Type B pancreatic cell (in vitro differentiated cells): ENCODE results near the gene MRPL24. TPM values are rescaled to one million over a fixed set of nuclear protein-coding genes. Genes with fewer than 3 reads are reported as not detected.

Experiments
- DNase-seq: peaks from one replicate; pipeline ENCODE4 v3.0.0; 2021; ENCODE audit warnings: mixed read lengths; ENCODE audit not compliant: unreplicated experiment; ENCODE audit errors: extremely low spot score
- H3K27ac Mint-ChIP-seq: 2 replicates; pipeline ENCODE4 v1.8.0; 2021; ENCODE audit warnings: mild to moderate bottlenecking, mixed read lengths
- H3K27me3 Mint-ChIP-seq: 2 replicates; pipeline ENCODE4 v1.8.0; 2021; ENCODE audit warnings: mixed read lengths
- H3K36me3 Mint-ChIP-seq: 2 replicates; pipeline ENCODE4 v1.8.0; 2021; ENCODE audit warnings: mixed read lengths
- H3K4me1 Mint-ChIP-seq: one replicate; pipeline ENCODE4 v1.8.0; 2021; ENCODE audit warnings: mixed read lengths; ENCODE audit not compliant: unreplicated experiment
- H3K4me3 Mint-ChIP-seq: 2 replicates; pipeline ENCODE4 v1.8.0; 2021; ENCODE audit warnings: mild to moderate bottlenecking, mixed read lengths
- H3K9me3 Mint-ChIP-seq: 2 replicates; pipeline ENCODE4 v1.8.0; 2021; ENCODE audit warnings: mixed read lengths
- CTCF ChIP-seq: fragments of 200-600 bp; sonication (generic); conservative IDR thresholded peaks from 2 replicates; pipeline ENCODE4 v1.5.0; 2021; ENCODE audit warnings: antibody characterized with exemption, mild to moderate bottlenecking
- total RNA-seq: library from RNA; stranded (reverse); gene quantifications from 2 replicates; pipeline ENCODE4 v1.2.1, GENCODE V29; 2021; ENCODE audit warnings: low replicate concordance

The MRPL24 gene
- total RNA-seq, 1 donor from 2014 or later: 58.6 TPM

DNA sequence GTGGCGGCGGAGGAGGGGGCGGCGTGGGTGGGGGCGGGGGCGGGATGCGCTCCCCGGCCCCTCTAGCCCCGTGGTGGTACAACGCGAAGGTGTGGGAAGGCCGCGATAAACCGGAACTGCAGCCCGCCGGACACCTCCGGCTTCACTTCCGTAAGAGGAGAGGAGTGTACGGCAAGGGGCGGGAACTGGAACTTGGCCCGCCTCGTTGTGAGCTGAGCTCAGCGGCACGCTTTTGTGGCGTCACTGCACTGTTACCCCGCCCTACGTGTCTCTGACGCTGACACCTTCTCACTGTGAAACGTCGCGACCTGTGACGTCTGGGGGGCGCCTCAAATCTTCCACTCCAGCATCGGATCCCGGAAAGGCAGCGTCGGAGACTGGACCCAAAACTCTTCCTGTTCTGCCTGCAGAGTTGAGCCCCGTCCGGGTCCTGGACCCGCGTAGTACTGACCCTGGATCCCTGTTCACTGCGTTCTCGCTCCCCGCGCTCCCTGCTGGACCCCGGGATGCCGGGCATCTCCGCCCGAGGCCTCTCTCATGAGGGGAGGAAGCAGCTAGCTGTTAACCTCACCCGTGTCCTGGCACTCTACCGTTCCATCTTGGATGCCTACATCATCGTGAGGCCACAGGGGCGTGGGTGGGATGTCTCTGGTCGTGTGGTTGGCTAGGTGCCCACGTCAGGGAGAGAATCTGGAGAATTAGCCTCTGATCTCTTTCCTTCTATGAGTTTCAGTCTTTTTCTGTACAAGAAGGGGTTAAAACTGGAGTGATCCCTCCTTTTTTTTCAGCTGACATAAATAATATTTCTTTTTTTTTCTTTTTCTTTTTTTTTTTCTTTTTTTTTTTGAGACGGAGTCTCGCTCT, 12.1 kb downstream of the MRPL24 start, which contains the start of gene ISG20L2:
Gene ISG20L2 (minus strand): TSS at position 168 of the 864 bp plus-strand sequence. CDS start 1,114 bp downstream, outside the sequence.
- TF ChIP-seq CTCF: no peak
- peaks cover 6% of the 10 kb centered on the region for H3K36me3 Mint-ChIP-seq
- no peaks in the 10 kb centered on the region for H3K9me3 Mint-ChIP-seq
- H3K4me3 Mint-ChIP-seq: no peak within 1 kb of the TSS
- peaks cover 22% of the 10 kb centered on the region for H3K4me1 Mint-ChIP-seq
- H3K27ac Mint-ChIP-seq: peak within 1 kb of the TSS; percentile 98
- no peaks in the 10 kb centered on the region for H3K27me3 Mint-ChIP-seq
- peak; percentile 89 for DNase-seq

- TF ChIP-seq CTCF: no peak
- Mint-ChIP-seq H3K27ac (peak within 1 kb of the TSS; percentile 98), H3K9me3 (no peaks in the 10 kb centered on the region), H3K4me3 (no peak within 1 kb of the TSS), H3K36me3 (peaks cover 13% of the 10 kb centered on the region), H3K27me3 (no peaks in the 10 kb centered on the region), H3K4me1 (peaks cover 22% of the 10 kb centered on the region)
- peak; percentile 82 for DNase-seq
Observed at GRCh38 chr1:156727926-156728598, 12.8 kb downstream of the MRPL24 start, which contains the start of gene METTL25B. TSS of gene METTL25B (plus strand) at chr1:156728469. CDS start at chr1:156729105, 636 bp downstream.

DNA sequence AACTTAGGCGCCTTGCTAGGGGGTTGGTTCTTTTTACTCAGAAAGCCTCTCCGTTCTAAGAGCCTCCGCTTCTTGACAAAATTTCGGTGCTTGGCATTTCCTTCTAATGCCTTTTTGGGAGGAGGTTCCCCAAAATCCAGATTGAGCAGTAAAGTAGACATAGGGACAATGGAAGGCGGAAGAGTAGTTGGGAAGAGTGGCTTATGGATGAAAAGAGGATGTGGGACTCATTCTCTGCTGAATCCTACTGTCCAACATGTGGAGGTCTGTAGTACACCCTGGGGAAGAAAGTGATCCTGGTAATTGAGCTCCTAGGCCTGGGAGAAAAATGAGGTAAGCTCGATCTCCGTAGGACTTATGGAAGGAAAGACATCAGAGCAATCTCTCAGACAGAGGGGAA, 13.4 kb downstream of the MRPL24 start:
- H3K4me3 Mint-ChIP-seq: no peak overlapping the region
- peaks cover 22% of the 10 kb centered on the region for H3K4me1 Mint-ChIP-seq
- H3K9me3 Mint-ChIP-seq: no peaks in the 10 kb centered on the region
- no peak for TF ChIP-seq CTCF
- no peak for DNase-seq
- H3K27ac Mint-ChIP-seq: peak overlapping the region; percentile 98
- H3K36me3 Mint-ChIP-seq: peaks cover 13% of the 10 kb centered on the region
- H3K27me3 Mint-ChIP-seq: no peaks in the 10 kb centered on the region

- Mint-ChIP-seq H3K4me3 (no peak overlapping the region), H3K9me3 (no peaks in the 10 kb centered on the region), H3K4me1 (peaks cover 22% of the 10 kb centered on the region), H3K27me3 (no peaks in the 10 kb centered on the region), H3K27ac (no peak overlapping the region), H3K36me3 (peaks cover 13% of the 10 kb centered on the region)
- peak; percentile 76 for TF ChIP-seq CTCF
- no peak for DNase-seq
Observed at GRCh38 chr1:156726549-156727226, 14.2 kb downstream of the MRPL24 start.

- peaks cover 13% of the 10 kb centered on the region for H3K36me3 Mint-ChIP-seq
- peaks cover 22% of the 10 kb centered on the region for H3K4me1 Mint-ChIP-seq
- peak; percentile 98 for TF ChIP-seq CTCF
- no peaks in the 10 kb centered on the region for H3K27me3 Mint-ChIP-seq
- peak; percentile 91 for DNase-seq
- no peak overlapping the region for H3K4me3 Mint-ChIP-seq
- no peak overlapping the region for H3K27ac Mint-ChIP-seq
- no peaks in the 10 kb centered on the region for H3K9me3 Mint-ChIP-seq
Observed at GRCh38 chr1:156725683-156726280, 15.1 kb downstream of the MRPL24 start.
